Measurements from ENCODE around the gene CELF4.

DNA sequence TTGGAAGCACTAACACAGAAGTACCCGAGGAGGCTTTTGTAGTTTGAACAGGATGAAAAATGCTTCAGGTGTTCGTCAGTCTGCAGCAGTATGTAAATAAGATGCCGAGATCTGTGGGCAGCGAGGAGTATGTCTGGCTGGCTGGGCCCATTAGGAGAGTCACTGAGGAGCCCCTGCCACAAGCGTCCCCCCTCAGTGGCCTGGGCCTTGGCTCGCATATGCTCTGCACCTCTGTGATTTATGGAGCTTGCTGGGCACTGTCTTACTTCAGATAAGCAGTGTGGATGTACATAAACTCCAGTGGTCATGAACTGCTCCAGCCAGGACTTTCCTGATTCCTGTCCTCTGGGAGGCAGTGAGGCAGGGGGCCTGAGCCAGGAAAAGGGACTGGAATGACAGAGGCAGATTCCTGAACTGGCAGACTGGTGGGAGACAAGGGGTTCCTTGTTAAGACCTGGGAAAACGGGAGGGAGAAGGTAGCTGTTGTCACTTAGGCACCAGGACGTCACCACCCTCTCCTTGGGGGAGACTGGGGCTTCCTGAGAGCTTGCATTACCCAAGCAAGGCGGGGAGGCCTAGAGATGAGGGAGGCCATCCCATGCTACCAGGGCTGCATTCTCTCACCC is 46.0 kb downstream of the CELF4 start:
- TF ChIP-seq, protein P1, sequence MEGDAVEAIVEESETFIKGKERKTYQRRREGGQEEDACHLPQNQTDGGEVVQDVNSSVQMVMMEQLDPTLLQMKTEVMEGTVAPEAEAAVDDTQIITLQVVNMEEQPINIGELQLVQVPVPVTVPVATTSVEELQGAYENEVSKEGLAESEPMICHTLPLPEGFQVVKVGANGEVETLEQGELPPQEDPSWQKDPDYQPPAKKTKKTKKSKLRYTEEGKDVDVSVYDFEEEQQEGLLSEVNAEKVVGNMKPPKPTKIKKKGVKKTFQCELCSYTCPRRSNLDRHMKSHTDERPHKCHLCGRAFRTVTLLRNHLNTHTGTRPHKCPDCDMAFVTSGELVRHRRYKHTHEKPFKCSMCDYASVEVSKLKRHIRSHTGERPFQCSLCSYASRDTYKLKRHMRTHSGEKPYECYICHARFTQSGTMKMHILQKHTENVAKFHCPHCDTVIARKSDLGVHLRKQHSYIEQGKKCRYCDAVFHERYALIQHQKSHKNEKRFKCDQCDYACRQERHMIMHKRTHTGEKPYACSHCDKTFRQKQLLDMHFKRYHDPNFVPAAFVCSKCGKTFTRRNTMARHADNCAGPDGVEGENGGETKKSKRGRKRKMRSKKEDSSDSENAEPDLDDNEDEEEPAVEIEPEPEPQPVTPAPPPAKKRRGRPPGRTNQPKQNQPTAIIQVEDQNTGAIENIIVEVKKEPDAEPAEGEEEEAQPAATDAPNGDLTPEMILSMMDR (IDR thresholded peaks at IDR 0.05) = no peak
- TF ChIP-seq EP300 (IDR thresholded peaks at IDR 0.05) = no peak
- no peak for TF ChIP-seq POLR2AphosphoS5 (IDR thresholded peaks at IDR 0.05)
- no peak for TF ChIP-seq POLR2A (IDR thresholded peaks at IDR 0.05)
